Measurements from ENCODE around the gene CYP27B1.
A peak's percentile ranks its signal among the peaks of the same experiment; 100 is the strongest.

The CYP27B1 gene

GRCh38 chr12:57765698-57766463 is 997 bp downstream of the CYP27B1 start:
- DNase-seq (ENCODE audit: low spot score) = no peak

DNA sequence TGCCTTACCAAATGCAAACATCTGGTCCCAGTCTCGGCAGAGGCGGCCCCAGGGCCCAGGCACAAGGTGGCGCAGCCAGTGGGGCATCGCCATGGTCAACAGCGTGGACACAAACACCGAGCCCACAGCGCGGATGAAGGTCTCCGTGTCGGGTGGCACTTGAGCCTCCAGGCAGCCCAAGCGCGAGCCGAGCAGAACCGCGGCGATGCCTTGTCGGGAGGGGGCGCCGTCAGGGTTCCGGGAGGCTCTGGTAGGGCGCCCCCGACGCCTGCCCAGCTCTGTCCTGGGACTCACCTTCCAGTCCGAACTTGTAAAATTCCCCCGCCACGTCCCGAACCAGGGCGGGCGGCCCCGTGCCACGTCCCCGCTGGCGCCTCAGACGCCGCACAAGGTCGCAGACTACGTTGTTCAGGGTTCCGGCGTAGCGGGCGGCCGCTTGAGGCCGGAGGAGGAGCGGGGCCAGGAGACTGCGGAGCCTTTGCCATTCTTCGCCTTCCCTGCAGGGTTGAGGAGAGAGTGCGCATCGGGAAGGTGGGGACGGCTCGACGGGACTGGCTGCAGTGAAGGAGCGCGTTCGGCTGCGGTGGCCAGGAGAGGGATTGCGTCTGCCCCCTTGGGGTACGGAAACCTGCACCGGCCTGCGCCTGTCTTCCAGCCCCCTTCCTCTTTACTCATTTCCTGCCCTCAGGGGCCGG is 1.7 kb downstream of the CYP27B1 start:
- peak; percentile 40 for DNase-seq (ENCODE audit: low spot score)

- peak; percentile 26 for DNase-seq (ENCODE audit: low spot score)
Observed at GRCh38 chr12:57764662-57765002, 2.2 kb downstream of the CYP27B1 start.

- no peak for DNase-seq (ENCODE audit: low spot score)
Observed at GRCh38 chr12:57763881-57764661, 2.8 kb downstream of the CYP27B1 start.

DNA sequence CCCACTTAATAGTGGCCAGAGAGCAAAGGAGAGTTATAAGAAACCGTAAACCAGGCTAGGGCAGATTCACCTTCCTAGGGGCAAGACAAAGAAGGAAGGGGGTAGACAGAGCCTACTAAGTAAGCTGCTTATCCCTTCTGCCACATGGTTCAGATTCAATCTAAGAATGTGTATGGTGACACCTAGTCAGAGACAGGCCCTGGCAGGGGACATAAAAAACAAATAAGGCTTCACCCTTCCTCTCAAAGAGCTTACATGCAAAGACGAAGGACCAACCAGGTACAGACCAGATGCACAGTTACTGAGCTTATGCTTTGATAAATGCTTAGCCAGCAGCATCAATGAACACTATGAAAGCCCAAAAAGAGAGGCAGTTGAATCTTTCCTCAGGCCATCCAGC is 4.4 kb downstream of the CYP27B1 start:
- no peak for DNase-seq (ENCODE audit: low spot score)

DNA sequence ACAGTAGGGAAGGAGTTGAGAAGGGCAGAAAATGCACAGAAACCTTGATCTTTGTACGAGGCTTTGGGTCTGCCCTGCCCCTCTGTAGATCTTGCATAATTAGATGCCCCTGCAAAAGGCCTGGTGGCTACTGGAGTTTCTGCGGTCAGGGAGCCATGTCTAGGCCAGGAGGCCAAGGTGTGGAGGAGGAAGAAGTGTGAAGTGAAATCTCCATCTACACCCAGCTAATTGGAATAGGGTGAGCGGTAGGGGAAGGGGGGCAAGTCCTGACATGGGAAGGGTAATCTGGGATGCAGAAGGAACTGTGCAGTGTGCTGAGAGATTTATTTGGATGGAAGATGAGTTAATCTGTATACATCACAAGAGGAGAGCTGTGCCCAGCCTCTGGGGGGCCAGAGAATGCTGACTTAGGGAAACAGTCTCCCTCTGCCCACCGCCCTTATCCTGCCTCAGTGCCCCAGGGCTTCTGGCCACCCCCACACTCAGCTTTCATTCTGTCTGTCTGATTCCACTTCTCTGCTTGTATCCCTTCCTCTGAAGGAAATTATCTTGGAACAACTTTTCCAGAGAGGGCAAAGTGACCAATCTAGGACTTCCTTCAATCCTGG is 5.4 kb downstream of the CYP27B1 start:
- DNase-seq (ENCODE audit: low spot score) = no peak

- DNase-seq (ENCODE audit: low spot score) = no peak
Observed at GRCh38 chr12:57760347-57760982, 6.4 kb downstream of the CYP27B1 start.

DNA sequence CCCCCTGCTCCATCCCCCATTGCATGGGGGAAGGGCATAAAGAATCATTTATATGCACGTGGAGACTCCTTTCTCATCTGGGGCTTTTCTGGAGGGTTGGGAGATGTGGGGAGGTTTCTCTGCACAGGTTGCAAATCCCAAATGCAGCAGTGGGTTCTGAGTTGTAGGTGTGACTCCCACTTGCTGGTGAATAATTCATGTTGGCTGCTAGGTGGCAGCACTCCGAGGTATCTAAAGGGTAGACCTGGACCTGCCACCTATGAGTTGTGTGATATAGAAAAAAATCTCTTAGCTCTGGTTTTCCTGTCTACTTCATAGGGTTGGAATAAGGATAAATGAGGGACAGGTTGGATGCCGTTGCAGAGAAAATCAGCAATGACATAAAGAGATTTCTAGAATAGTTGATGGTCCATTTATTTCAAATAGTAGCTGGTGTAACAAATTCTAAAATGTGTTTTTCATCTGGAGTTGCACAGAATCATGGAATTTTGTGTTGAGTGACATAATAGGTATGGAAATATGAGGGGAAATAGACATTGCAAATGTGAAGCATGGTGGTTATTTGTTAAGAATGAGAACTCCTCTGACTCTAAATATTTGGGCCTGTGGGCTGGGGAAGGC is 7.4 kb downstream of the CYP27B1 start:
- peak; percentile 58 for DNase-seq (ENCODE audit: low spot score)

GRCh38 chr12:57758552-57759359 is 8.1 kb downstream of the CYP27B1 start:
- no peak for DNase-seq (ENCODE audit: low spot score)

DNA sequence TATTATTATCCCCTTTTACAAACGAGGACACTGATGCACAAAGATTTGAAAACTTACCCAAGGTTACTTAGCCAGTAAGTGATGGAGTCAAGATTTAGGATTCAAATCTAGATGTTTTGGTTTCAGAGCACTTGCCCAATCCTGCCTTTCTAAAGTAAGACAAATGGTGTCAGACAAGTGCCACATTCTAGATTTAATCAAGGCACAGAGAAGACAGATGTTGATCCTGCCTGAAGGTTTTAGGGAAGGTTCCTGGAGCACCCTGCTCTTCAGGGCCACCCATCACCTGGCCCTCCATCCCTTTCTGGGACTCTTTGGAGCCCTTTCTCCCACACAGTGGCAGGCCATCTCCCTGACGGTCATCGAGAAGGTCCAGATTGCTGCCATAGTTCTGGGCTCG is 9.1 kb downstream of the CYP27B1 start:
- no peak for DNase-seq (ENCODE audit: low spot score)

DNA sequence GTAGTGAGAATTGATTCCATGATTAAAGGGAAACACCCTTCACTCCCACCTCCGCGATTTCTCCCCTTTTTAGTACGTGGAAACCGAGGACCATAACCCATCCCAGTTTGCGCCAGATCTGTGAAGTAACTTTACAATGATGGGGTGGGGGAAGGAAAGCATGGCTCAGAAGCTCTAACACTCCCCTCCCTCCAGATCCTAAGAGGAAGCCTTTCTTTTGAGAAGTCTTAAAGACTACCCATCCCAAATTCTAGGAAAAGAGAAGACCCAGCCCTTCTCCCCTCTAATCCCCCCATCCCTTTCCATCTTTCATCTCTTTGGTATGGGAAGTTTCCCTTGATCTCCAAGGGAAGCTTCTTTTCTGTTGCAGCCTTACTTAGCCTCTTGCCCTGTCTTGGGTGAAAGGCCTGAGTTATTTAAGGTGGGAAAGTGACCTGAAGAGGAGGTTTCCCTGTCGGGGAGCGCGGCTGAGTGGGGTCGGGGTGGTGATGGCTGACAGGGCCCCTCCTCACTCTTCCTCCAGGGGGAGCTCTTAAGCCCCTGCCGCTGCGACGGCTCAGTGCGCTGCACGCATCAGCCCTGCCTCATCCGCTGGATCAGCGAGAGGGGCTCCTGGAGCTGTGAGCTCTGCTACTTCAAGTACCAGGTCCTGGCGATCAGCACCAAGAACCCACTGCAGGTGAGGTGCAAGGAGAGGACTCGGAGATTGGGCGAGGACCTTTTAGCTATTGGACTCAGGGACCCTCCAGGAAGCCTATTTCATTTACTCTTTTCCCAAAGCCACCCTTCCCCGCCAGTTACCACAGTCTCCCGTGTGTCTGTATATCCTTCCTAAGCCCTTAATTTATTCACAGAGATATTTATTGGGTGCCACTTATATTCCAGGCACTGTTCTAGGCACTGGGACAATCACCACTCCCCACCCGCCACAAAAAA is 10.2 kb downstream of the CYP27B1 start:
- DNase-seq (ENCODE audit: low spot score) = peak; percentile 34

GRCh38 chr12:57755454-57756372 is 11.2 kb downstream of the CYP27B1 start:
- peak; percentile 38 for DNase-seq (ENCODE audit: low spot score)

GRCh38 chr12:57755194-57755453 is 11.8 kb downstream of the CYP27B1 start:
- DNase-seq (ENCODE audit: low spot score) = no peak

DNA sequence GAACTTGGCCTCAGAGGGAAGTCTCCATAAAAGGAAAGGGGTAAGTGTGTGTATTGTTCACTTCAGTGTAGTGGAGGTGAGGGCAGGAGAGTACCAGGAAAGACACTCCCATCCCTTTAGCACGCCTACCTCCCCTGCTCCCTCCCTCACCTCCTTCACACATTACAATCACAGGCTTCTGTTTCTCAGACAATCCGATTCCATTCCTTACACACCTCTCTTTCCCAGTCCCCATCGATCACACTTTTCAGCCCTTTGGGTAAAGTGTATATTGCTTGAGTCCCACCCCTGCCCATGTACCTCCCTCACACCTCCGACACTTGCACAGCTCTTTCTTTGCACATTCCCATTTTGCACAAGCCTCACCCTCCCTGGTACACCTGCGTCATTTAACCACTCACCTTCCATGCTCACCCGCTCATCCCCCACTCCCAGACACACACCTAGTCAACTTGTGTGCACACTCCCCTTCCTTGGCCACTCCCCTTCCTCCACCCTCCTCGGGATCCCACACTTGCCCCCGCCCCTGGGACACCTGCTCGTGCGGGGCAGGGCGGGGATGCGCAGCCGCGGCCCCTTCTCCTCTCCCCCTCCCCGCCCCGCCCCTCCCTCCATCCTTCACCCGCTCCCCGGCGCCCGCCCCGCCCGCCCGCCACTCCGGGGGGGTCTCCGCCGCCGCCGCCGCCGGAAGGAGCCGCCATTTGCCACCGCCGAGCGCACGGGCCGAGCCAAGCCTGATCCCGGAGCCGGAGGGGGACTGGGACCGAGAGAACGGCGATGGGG is 12.3 kb downstream of the CYP27B1 start, which contains the start of gene MARCHF9:
Gene MARCHF9, plus strand, starts transcription at position 693 of the 783 bp plus-strand sequence. CDS start 426 bp downstream, outside the sequence.
- peak; percentile 84 for DNase-seq (ENCODE audit: low spot score)

GRCh38 chr12:57753756-57754337 is 13.0 kb downstream of the CYP27B1 start:
- DNase-seq (ENCODE audit: low spot score) = no peak

DNA sequence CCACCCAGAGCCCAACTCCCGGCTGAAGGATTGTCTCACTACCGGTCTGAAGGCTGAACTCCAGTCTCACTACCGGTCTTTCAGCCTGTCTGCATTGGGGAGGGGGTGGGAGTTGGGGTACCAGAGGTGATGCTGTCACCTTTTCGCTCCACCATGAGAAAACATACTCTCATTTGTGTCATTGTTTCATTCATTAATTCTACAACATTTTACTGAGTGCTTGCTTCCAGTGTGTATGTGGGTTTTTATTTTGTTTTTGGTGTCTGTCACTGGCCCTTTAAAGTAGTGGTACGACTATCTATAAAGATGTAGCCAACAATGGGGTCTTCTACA is 14.2 kb downstream of the CYP27B1 start:
- no peak for DNase-seq (ENCODE audit: low spot score)
